Glutamatergic neuron (in vitro differentiated cells): ENCODE measurements around the gene ANP32A. TPM values are rescaled to one million over a fixed set of nuclear protein-coding genes. Genes with fewer than 3 reads are reported as not detected.

Experiments
- DNase-seq: peaks from one replicate; pipeline ENCODE4 v3.0.0; 2022
- H3K27ac Mint-ChIP-seq: one replicate; pipeline ENCODE4 v1.8.0; 2020; ENCODE audit warnings: mild to moderate bottlenecking, mixed read lengths, inconsistent platforms; ENCODE audit not compliant: unreplicated experiment
- H3K27me3 Mint-ChIP-seq: one replicate; pipeline ENCODE4 v1.8.0; 2020; ENCODE audit warnings: mild to moderate bottlenecking, moderate library complexity, mixed read lengths, inconsistent platforms; ENCODE audit not compliant: unreplicated experiment
- H3K36me3 Mint-ChIP-seq: one replicate; pipeline ENCODE4 v1.8.0; 2020; ENCODE audit warnings: mild to moderate bottlenecking, mixed read lengths, inconsistent platforms; ENCODE audit not compliant: unreplicated experiment
- H3K4me1 Mint-ChIP-seq: one replicate; pipeline ENCODE4 v1.8.0; 2020; ENCODE audit warnings: mild to moderate bottlenecking, low read depth, mixed read lengths, inconsistent platforms; ENCODE audit not compliant: unreplicated experiment
- H3K4me3 Mint-ChIP-seq: one replicate; pipeline ENCODE4 v1.8.0; 2020; ENCODE audit warnings: mild to moderate bottlenecking, mixed read lengths, inconsistent platforms; ENCODE audit not compliant: unreplicated experiment
- H3K9me3 Mint-ChIP-seq: one replicate; pipeline ENCODE4 v1.8.0; 2020; ENCODE audit warnings: mild to moderate bottlenecking, moderate library complexity, mixed read lengths, inconsistent platforms; ENCODE audit not compliant: unreplicated experiment
- total RNA-seq: library from RNA; stranded (reverse); fragmentation: NEBNext Ultra II Directional; extraction: Animal tissue kit (Norgen Biotek cat#: 25700); gene quantifications from one replicate; pipeline ENCODE4 v1.2.1, GENCODE V29; 2021; ENCODE audit not compliant: unreplicated experiment
- TF ChIP-seq, protein P1 (sequence below): fragments of 200-600 bp; sonication (generic); IDR thresholded peaks from one replicate; pipeline ENCODE4 v1.5.0; 2021; ENCODE audit not compliant: partially characterized antibody, unreplicated experiment

Gene ANP32A
- total RNA-seq, 1 donor from 2014 or later = 134 TPM

DNA sequence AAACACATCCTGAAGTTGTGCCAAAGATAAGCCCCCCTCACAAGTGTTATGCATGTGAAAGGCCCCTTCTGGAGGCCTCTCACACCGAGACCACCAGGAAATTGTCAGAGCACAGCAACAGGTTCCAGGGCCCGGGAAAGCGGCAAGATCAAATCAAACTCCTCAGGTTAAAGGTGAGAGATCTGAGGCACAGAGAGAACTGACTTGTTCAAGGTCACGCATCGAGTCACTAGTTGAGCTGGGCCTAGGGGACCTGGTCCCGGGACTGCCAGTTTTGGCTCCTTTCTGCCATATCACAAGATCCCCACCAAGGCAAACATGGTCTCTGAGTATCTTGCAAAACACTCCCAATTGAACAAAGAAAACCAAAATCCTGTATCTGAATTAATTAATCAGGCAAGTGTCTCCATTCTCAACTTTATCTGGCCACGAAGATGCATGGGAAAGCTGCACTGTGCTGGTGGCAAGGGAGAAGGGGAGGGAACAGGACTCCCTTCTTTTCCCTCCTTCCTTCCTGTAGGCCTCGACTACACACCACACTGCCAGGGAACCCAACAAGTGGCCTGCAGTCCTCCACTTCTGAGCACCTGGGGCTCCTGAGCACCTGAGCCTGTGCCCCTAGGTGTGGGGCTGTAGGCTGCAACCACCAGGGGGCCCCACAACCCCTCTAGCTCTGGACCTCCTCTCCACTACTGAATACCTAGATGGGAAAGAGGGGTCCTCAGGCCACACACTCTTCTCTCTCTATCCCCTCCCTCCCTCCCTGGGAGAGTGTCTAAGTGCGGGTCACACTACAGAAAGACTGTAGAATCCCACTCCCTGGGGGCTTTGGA, 37.3 kb downstream of the ANP32A start:
- no peak for DNase-seq
- Mint-ChIP-seq H3K9me3 (peaks cover 2% of the 10 kb centered on the region), H3K27ac (no peak overlapping the region), H3K27me3 (no peaks in the 10 kb centered on the region), H3K4me1 (no peaks in the 10 kb centered on the region), H3K36me3 (no peaks in the 10 kb centered on the region), H3K4me3 (no peak overlapping the region)
- TF ChIP-seq, protein P1, sequence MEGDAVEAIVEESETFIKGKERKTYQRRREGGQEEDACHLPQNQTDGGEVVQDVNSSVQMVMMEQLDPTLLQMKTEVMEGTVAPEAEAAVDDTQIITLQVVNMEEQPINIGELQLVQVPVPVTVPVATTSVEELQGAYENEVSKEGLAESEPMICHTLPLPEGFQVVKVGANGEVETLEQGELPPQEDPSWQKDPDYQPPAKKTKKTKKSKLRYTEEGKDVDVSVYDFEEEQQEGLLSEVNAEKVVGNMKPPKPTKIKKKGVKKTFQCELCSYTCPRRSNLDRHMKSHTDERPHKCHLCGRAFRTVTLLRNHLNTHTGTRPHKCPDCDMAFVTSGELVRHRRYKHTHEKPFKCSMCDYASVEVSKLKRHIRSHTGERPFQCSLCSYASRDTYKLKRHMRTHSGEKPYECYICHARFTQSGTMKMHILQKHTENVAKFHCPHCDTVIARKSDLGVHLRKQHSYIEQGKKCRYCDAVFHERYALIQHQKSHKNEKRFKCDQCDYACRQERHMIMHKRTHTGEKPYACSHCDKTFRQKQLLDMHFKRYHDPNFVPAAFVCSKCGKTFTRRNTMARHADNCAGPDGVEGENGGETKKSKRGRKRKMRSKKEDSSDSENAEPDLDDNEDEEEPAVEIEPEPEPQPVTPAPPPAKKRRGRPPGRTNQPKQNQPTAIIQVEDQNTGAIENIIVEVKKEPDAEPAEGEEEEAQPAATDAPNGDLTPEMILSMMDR = peak; percentile 62

DNA sequence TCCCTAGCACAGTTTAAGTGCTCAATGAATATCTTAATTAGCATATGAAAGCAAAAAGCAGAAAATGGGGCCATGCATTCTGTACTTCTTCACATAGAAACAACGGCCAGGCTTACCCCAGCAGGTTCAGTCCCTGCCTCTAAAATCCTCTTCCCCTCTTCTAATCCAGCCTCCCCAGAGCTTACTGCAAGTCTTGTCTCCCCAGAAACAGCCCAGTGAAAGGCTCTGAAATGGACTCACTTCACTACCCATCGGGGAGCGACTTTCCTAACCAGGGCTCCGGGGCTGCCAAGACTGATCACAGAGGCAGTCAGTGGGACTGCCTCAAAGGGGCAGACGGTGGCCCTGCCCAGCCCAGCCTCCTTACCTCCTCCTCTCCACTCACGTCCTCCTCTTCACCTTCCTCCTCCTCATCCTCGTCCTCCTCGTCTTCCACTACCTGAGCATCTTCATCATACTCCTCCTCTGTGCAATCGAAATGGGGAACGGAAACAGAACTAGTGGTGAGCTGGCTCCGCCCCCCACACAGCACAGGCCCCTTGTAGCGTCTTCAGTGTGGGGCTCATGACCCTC, 38.0 kb downstream of the ANP32A start:
- TF ChIP-seq, protein P1 = no peak
- H3K9me3 Mint-ChIP-seq = peaks cover under 1% of the 10 kb centered on the region
- H3K36me3 Mint-ChIP-seq = no peaks in the 10 kb centered on the region
- H3K4me3 Mint-ChIP-seq = no peak overlapping the region
- no peaks in the 10 kb centered on the region for H3K4me1 Mint-ChIP-seq
- no peak for DNase-seq
- peak overlapping the region; percentile 41 for H3K27ac Mint-ChIP-seq
- no peaks in the 10 kb centered on the region for H3K27me3 Mint-ChIP-seq

DNA sequence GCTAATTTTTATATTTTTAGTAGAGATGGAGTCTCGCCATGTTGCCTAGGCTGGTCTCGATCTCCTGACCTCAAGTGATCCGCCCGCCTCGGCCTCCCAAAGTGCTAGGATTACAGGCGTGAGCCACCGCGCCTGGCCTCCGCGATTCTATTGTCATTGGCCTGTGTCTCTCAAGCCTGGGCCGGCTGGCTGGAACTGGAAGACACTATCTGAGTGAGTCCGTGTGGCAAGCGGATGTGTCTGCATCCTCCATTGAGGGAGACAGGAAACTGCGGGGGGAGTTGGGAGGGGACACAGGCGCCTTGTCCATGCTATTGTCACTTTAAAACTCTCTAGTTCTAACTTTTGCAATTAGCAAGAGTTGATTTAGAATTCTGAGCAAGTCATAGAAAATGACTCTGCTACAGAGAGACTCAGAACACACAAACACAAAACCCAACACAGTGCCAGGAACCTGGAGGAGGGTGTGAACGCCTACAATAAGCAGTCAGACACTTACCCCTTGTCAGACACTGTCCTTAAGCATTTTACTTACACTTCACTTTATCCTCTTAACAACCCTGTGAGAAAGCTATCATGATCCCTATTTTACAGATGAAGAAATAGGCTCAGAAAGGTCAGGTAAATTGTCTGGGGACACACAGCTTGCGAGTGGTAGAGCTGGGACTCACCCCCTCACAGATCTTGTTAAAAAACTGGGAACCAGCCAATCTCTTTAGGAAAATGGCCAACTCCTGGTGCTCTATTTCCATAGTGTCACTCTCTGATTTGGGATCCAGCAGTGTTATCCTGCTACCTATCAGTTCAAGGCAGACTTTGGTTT, 38.7 kb downstream of the ANP32A start:
- Mint-ChIP-seq H3K9me3 (peaks cover 3% of the 10 kb centered on the region), H3K36me3 (peaks cover 3% of the 10 kb centered on the region), H3K27ac (no peak overlapping the region), H3K4me3 (no peak overlapping the region), H3K27me3 (no peaks in the 10 kb centered on the region), H3K4me1 (no peaks in the 10 kb centered on the region)
- TF ChIP-seq, protein P1 = no peak
- no peak for DNase-seq

DNA sequence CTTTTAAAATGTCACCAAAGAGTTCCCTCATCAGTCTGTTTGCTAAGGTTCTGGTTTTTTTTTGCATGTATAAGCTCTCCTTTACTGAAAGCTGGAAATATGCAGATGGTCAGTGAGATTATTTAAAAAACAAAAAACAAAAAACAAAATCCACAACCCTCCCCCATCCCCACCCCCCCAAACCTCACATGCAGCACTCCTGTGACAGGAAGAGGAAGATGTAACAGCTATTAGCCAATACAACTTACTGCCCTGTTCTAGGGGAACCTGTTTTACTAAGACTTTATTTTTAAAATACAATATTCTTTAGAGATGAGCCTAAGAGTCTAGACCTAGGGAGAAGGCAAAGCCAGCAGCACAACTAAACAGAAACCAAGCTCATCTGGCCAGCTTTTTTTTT, 39.5 kb downstream of the ANP32A start:
- TF ChIP-seq, protein P1 = no peak
- Mint-ChIP-seq H3K36me3 (peaks cover 7% of the 10 kb centered on the region), H3K27me3 (no peaks in the 10 kb centered on the region), H3K4me3 (no peak overlapping the region), H3K9me3 (peaks cover 4% of the 10 kb centered on the region), H3K27ac (no peak overlapping the region), H3K4me1 (no peaks in the 10 kb centered on the region)
- no peak for DNase-seq
